Measurements from ENCODE around the gene CTBP1. TPM values are rescaled to one million over a fixed set of nuclear protein-coding genes. Genes with fewer than 3 reads are reported as not detected.

The CTBP1 gene
- polyA plus RNA-seq, 3 donors: 21.3 to 226 (median 42.1) TPM

DNA sequence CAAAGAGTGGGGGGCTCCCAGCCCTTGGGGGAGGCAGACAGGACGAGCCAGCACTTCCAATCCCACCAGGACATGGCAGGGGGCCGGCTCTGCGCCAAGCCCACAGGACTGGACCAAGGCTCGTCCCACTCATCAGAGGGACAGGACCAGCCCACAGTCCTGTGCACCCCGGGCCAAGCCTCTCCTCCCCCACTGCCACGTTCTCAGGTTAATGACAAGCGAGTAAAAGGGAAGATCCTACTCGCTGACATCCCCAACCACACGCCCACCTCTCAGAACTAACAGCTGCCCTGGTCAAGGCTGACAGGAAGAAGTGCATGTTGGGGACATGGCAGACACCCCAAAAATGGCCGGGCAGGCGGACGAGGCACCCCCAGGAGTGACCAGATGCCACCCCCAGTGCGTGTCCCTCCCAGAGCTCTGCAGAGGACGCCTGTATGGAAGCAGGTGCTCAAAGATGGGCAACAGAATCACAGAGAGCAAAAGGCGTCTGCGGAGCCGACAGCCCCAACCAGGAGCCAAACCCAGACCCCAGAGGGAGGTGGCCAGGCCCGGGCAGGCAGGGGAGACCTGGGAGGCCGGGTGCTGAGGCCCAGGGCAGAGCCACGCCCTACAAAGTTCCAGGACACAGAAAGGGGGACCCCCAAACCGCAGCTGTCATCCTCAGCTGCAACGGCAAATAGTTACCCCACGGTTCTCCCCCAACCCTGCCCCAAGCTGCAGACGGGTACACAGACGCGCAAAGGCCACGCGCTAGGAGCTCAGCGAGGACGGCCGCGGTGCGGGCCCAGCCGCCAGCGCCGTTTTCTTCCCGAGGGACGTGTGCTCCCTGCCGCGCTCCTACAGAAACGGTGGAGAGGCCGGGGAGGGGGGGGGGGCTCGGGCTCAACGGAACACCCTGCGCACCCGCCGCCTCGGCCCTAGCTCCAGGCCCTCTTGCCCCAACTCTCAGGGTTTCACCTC, 1.7 kb downstream of the CTBP1 start:
- 8% methylated on average over 29 of the region's 48 CpGs for WGBS (ENCODE audit: insufficient coverage)
- peaks cover 49% of the 10 kb centered on the region for H3K4me1 Mint-ChIP-seq
- Histone ChIP-seq H3K27ac (ENCODE audit: low read depth in 1 of 2, low read length in 2 of 2) (peak overlapping the region; percentile 90 to 93), H3K36me3 (replicated peaks in 1 of 2; ENCODE audit: control insufficient read depth in 1 of 2, insufficient read depth in 2 of 2, low read length in 2 of 2) (peaks cover 0 to under 1% of the 10 kb centered on the region in 2 donors), H3K4me3 (replicated peaks in 1 of 3; ENCODE audit: low read depth in 2 of 3, low read length in 3 of 3) (peak overlapping the region; percentile 83 to 94 (median 86)), H3K9me3 (replicated peaks in 1 of 2; ENCODE audit: control insufficient read depth in 1 of 2, insufficient read depth in 1 of 2, low read length in 2 of 2) (peaks cover 9 to 12% of the 10 kb centered on the region in 2 donors), H4K20me1 (ENCODE audit: insufficient read depth, low read length) (peaks cover 58% of the 10 kb centered on the region), H3K9ac (ENCODE audit: insufficient read depth, low read length, poor library complexity, severe bottlenecking) (peak overlapping the region; percentile 85), H3K4me2 (replicated peaks; ENCODE audit: extremely low read depth, low read length, poor library complexity, severe bottlenecking) (peak overlapping the region; percentile 76), H3K27me3 (ENCODE audit: control insufficient read depth in 2 of 2, insufficient read depth in 2 of 2, low read length in 2 of 2) (no peaks in the 10 kb centered on the region), H3K79me2 (ENCODE audit: insufficient read depth, low read length) (peaks cover 69% of the 10 kb centered on the region), H2AFZ (ENCODE audit: insufficient read depth, low read depth, low read length, poor library complexity, severe bottlenecking) (peak overlapping the region; percentile 40), H3K4me1 (ENCODE audit: control insufficient read depth in 1 of 2, insufficient read depth in 2 of 2, low read length in 2 of 2) (peaks cover 31 to 40% of the 10 kb centered on the region in 2 donors)
- H3K4me3 Mint-ChIP-seq: peak overlapping the region; percentile 91 to 94
- peaks cover 3 to 28% of the 10 kb centered on the region in 2 donors for H3K36me3 Mint-ChIP-seq
- H3K27ac Mint-ChIP-seq: peak overlapping the region; percentile 81 to 94 (median 91)
- intact Hi-C loops (cut with micrococcal nuclease): loop anchor here (5.0 kb wide), 5 partner anchors 40 to 625 kb away; partner anchors contain the start of genes NSD2 (in 2 of the 2) and MAEA (in 1 of the 2)
- TF ChIP-seq, protein P1, sequence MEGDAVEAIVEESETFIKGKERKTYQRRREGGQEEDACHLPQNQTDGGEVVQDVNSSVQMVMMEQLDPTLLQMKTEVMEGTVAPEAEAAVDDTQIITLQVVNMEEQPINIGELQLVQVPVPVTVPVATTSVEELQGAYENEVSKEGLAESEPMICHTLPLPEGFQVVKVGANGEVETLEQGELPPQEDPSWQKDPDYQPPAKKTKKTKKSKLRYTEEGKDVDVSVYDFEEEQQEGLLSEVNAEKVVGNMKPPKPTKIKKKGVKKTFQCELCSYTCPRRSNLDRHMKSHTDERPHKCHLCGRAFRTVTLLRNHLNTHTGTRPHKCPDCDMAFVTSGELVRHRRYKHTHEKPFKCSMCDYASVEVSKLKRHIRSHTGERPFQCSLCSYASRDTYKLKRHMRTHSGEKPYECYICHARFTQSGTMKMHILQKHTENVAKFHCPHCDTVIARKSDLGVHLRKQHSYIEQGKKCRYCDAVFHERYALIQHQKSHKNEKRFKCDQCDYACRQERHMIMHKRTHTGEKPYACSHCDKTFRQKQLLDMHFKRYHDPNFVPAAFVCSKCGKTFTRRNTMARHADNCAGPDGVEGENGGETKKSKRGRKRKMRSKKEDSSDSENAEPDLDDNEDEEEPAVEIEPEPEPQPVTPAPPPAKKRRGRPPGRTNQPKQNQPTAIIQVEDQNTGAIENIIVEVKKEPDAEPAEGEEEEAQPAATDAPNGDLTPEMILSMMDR (IDR thresholded peaks at IDR 0.05): no peak
- peak in 1 of 3 donors; percentile 18 for DNase-seq
- peaks cover 0 to 4% (median 0%) of the 10 kb centered on the region in 3 donors for H3K27me3 Mint-ChIP-seq (ENCODE audit: low read depth in 3 of 3)
- peaks cover 4 to 15% (median 13%) of the 10 kb centered on the region in 7 donors for H3K9me3 Mint-ChIP-seq

DNA sequence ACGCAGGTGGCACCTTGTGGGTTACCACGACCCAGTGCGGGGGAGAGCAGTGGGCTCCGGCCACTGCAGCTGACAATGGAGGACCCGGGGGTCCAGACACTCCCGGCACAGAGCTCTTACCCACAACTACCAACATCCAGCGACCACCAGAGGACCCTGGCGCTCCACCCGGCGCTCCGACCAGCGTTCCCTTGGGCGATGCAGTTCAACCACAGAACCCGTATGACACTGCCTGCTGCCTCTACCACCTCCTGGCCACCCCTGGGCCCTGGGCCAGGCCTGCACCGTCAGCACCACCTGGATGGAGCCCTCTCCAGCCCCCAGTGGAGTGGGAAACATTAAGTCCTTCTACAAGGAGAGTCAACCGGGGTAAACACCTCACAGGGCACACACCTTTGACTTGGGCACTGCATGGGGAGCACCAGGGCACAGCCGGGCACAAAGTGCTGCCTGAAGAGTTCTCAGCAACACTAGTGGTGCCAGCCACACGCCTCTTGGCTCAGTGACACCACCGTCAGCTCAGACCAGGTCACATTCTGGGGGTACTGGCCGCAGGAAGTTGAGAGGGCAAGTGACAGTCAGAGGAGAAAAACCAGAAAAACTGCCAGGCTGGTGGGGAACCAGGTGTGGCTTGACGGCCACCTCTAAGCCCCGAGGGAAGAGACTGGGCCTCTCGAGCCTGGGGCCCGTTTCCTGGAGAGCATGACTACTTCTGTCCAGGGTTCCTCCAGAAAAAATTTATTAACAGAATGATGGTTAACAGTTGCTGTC, 2.6 kb downstream of the CTBP1 start:
- H3K79me2 ChIP-seq (ENCODE audit: insufficient read depth, low read length): peaks cover 77% of the 10 kb centered on the region
- no peaks in the 10 kb centered on the region for H3K27me3 ChIP-seq (ENCODE audit: control insufficient read depth in 2 of 2, insufficient read depth in 2 of 2, low read length in 2 of 2)
- intact Hi-C loops (cut with micrococcal nuclease): loop anchor here (5.0 kb wide), 5 partner anchors 41 to 626 kb away; partner anchors contain the start of genes NSD2 (in 2 of the 2) and MAEA (in 1 of the 2)
- peaks cover 3% of the 10 kb centered on the region in 2 donors for H3K9me3 ChIP-seq (replicated peaks in 1 of 2; ENCODE audit: control insufficient read depth in 1 of 2, insufficient read depth in 1 of 2, low read length in 2 of 2)
- H3K27ac ChIP-seq (ENCODE audit: low read depth in 1 of 2, low read length in 2 of 2): peak overlapping the region; percentile 10 to 90
- TF ChIP-seq, protein P1 (IDR thresholded peaks at IDR 0.05): no peak
- Mint-ChIP-seq H3K27ac (peak overlapping the region; percentile 8 to 94 (median 91)), H3K36me3 (peaks cover 4 to 28% of the 10 kb centered on the region in 2 donors), H3K9me3 (peaks cover 0 to 6% (median 6%) of the 10 kb centered on the region in 7 donors), H3K4me3 (peak overlapping the region; percentile 91 to 94), H3K4me1 (peaks cover 49% of the 10 kb centered on the region), H3K27me3 (ENCODE audit: low read depth in 3 of 3) (peaks cover 0 to 4% (median 0%) of the 10 kb centered on the region in 3 donors)
- no peak overlapping the region for H2AFZ ChIP-seq (ENCODE audit: insufficient read depth, low read depth, low read length, poor library complexity, severe bottlenecking)
- H3K9ac ChIP-seq (ENCODE audit: insufficient read depth, low read length, poor library complexity, severe bottlenecking): peak overlapping the region; percentile 85
- DNase-seq: no peak
- peaks cover 31 to 40% of the 10 kb centered on the region in 2 donors for H3K4me1 ChIP-seq (ENCODE audit: control insufficient read depth in 1 of 2, insufficient read depth in 2 of 2, low read length in 2 of 2)
- H3K4me2 ChIP-seq (replicated peaks; ENCODE audit: extremely low read depth, low read length, poor library complexity, severe bottlenecking): peak overlapping the region; percentile 76
- peaks cover 6 to 9% of the 10 kb centered on the region in 2 donors for H3K36me3 ChIP-seq (replicated peaks in 1 of 2; ENCODE audit: control insufficient read depth in 1 of 2, insufficient read depth in 2 of 2, low read length in 2 of 2)
- H4K20me1 ChIP-seq (ENCODE audit: insufficient read depth, low read length): peaks cover 67% of the 10 kb centered on the region
- WGBS (ENCODE audit: insufficient coverage): 37% methylated on average over 22 of the region's 24 CpGs
- H3K4me3 ChIP-seq (replicated peaks in 1 of 3; ENCODE audit: low read depth in 2 of 3, low read length in 3 of 3): peak overlapping the region in 1 of 3 experiments; percentile 83
